Liver (tissue), 9 donors: ENCODE data around the gene IFNLR1. TPM values are rescaled to one million over a fixed set of nuclear protein-coding genes. Genes with fewer than 3 reads are reported as not detected.

Source experiments
- DNase-seq: peaks from one replicate; pipeline ENCODE4 v3.0.0-alpha.2; 2017; ENCODE audit warnings: low spot score
- H3K27ac ChIP-seq, 2 donors: one replicate each; pipeline ENCODE4 v1.7.0; 2013; ENCODE audit warnings: inconsistent platforms in 2 of 2, low read length in 2 of 2, control low read depth in 1 of 2, low read depth in 1 of 2, mild to moderate bottlenecking in 1 of 2
- H3K27me3 ChIP-seq, 4 donors: one replicate each; pipeline versions ENCODE4 v1.6.1 to v1.7.0; 2013; ENCODE audit warnings: low read length in 3 of 4, inconsistent platforms in 1 of 4, mild to moderate bottlenecking in 1 of 4, moderate library complexity in 1 of 4; ENCODE audit not compliant: control insufficient read depth in 4 of 4, insufficient read depth in 4 of 4
- H3K36me3 ChIP-seq, 4 donors: one replicate each; pipeline versions ENCODE4 v1.6.1 to v1.7.0; 2013; ENCODE audit warnings: low read length in 3 of 4, mild to moderate bottlenecking in 3 of 4, low read depth in 1 of 4, moderate library complexity in 1 of 4; ENCODE audit not compliant: control insufficient read depth in 4 of 4, insufficient read depth in 3 of 4
- H3K4me1 ChIP-seq, 4 donors: one replicate each; pipeline versions ENCODE4 v1.6.1 to v1.7.0; 2013; ENCODE audit warnings: low read length in 3 of 4, mild to moderate bottlenecking in 3 of 4, moderate library complexity in 1 of 4; ENCODE audit not compliant: control insufficient read depth in 4 of 4, insufficient read depth in 4 of 4
- H3K4me3 ChIP-seq, 3 donors: one replicate each; pipeline versions ENCODE4 v1.6.1 to v1.7.0; 2013; ENCODE audit warnings: low read length in 3 of 3, control low read depth in 1 of 3, low read depth in 1 of 3, mild to moderate bottlenecking in 1 of 3
- H3K9ac ChIP-seq, 2 donors: one replicate each; pipeline ENCODE4 v1.7.0; 2013; ENCODE audit warnings: low read length in 2 of 2, mild to moderate bottlenecking in 2 of 2, moderate library complexity in 2 of 2, control low read depth in 1 of 2, low read depth in 1 of 2
- H3K9me3 ChIP-seq, 4 donors: one replicate each; pipeline versions ENCODE4 v1.6.1 to v1.7.0; 2013; ENCODE audit warnings: low read length in 3 of 4; ENCODE audit not compliant: control insufficient read depth in 4 of 4
- EGR1 ChIP-seq, 2 donors: IDR thresholded peaks; 2 replicates each; pipeline ENCODE4 v1.6.1; 2016 to 2018; ENCODE audit warnings: antibody characterized with exemption in 2 of 2, low read depth in 2 of 2
- FOXA1 ChIP-seq: IDR thresholded peaks from 2 replicates; pipeline ENCODE4 v1.6.1; 2016; ENCODE audit warnings: antibody characterized with exemption
- FOXA2 ChIP-seq: IDR thresholded peaks from 2 replicates; pipeline ENCODE4 v1.6.1; 2016; ENCODE audit warnings: antibody characterized with exemption
- GABPA ChIP-seq, 2 donors: IDR thresholded peaks in 1 of 2; conservative IDR thresholded peaks in 1 of 2; 2 replicates each; pipeline ENCODE4 v1.6.1; 2016; ENCODE audit warnings: antibody characterized with exemption in 2 of 2, mild to moderate bottlenecking in 1 of 2, moderate library complexity in 1 of 2
- HNF4A ChIP-seq, 2 donors: conservative IDR thresholded peaks; 2 replicates each; pipeline ENCODE4 v1.6.1; 2016; ENCODE audit warnings: antibody characterized with exemption in 2 of 2, mild to moderate bottlenecking in 2 of 2
- HNF4G ChIP-seq: IDR thresholded peaks from 2 replicates; pipeline ENCODE4 v1.6.1; 2016; ENCODE audit warnings: antibody characterized with exemption
- JUND ChIP-seq, 2 donors: IDR thresholded peaks; 2 replicates each; pipeline ENCODE4 v1.6.1; 2016; ENCODE audit warnings: antibody characterized with exemption in 2 of 2
- NR2F2 ChIP-seq: IDR thresholded peaks from 2 replicates; pipeline ENCODE4 v1.6.1; 2016; ENCODE audit warnings: antibody characterized with exemption
- RAD21 ChIP-seq, 2 donors: IDR thresholded peaks; 2 replicates each; pipeline ENCODE4 v1.6.1; 2016; ENCODE audit warnings: antibody characterized with exemption in 2 of 2, mild to moderate bottlenecking in 2 of 2
- RXRA ChIP-seq, 2 donors: IDR thresholded peaks; 2 replicates each; pipeline ENCODE4 v1.6.1; 2017 to 2018; ENCODE audit warnings: antibody characterized with exemption in 2 of 2, mild to moderate bottlenecking in 1 of 2
- SP1 ChIP-seq: IDR thresholded peaks from 2 replicates; pipeline ENCODE4 v1.6.1; 2018; ENCODE audit warnings: antibody characterized with exemption, mild to moderate bottlenecking
- TAF1 ChIP-seq: conservative IDR thresholded peaks from 2 replicates; pipeline ENCODE4 v1.6.1; 2016; ENCODE audit warnings: antibody characterized with exemption, mild to moderate bottlenecking
- YY1 ChIP-seq: IDR thresholded peaks from 2 replicates; pipeline ENCODE4 v1.6.1; 2016; ENCODE audit warnings: antibody characterized with exemption, mild to moderate bottlenecking
- WGBS: extraction: QIAGEN DNeasy Blood & Tissue Kit; methylation state at CpG from one replicate; pipeline ENCODE4 v1.1.7; 2013; 5-methylcytosine and 5-hydroxymethylcytosine counted together
- polyA plus RNA-seq, 2 donors: library from polyadenylated mRNA; stranded (reverse) in 1 of 2; unstranded in 1 of 2; fragments of 200-250 nt in 1 of 2; fragments of >200 nt in 1 of 2; fragmentation: Nextera tagmentation in 1 of 2; extraction: Ambion mirVana in 1 of 2; gene quantifications; one replicate each; pipeline versions ENCODE4 v1.2.1 to v1.2.3, GENCODE V29; 2013 to 2015
- total RNA-seq, 2 donors: library from RNA; depleted of rRNA; stranded (reverse); fragments of >200 nt; gene quantifications; one replicate each; pipeline ENCODE4 v1.2.3, GENCODE V29; 2014
- TF ChIP-seq, protein P1 (sequence below): fragments of 150-350 bp; IDR thresholded peaks from 2 replicates; pipeline ENCODE4 v1.5.1; 2017; ENCODE audit warnings: improper control_type of control experiment, low read depth, low read length; ENCODE audit not compliant: missing input control
- TF ChIP-seq, protein P2 (sequence below): IDR thresholded peaks from 2 replicates; pipeline ENCODE4 v1.6.1; 2016; ENCODE audit warnings: antibody characterized with exemption
- TF ChIP-seq, protein P3 (sequence below): IDR thresholded peaks from 2 replicates; pipeline ENCODE4 v1.6.1; 2016; ENCODE audit warnings: antibody characterized with exemption, mild to moderate bottlenecking
- TF ChIP-seq, protein P4 (sequence below): IDR thresholded peaks from 2 replicates; pipeline ENCODE4 v1.6.1; 2016; ENCODE audit warnings: antibody characterized with exemption
- TF ChIP-seq, protein P5 (sequence below): IDR thresholded peaks from 2 replicates; pipeline ENCODE4 v1.6.1; 2016; ENCODE audit warnings: antibody characterized with exemption
- donor health status: healthy.
- donor health status: healthy.
- donor health status: healthy.
- donor health status: healthy.
- donor health status: healthy.

IFNLR1 gene
- total and polyA plus RNA-seq, 4 donors: 2.2 to 6.4 (median 3.5) TPM

DNA sequence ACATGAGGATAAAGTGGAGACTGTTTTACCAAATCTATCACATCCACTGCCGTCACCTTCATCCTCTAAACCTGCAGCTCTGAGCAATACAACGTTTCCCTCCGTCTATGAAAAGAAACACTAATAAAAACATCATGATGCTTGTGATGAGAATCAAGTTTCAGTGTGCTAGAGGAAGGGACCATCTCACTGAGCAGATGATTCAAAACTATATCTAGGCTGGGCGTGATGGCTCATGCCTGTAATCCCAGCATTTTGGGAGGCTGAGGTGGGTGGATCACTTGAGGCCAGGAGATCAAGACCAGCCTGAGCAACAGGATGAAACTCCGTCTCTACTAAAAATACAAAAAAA lies 60.4 kb downstream of the IFNLR1 start:
- H3K27me3 ChIP-seq: no peaks in the 10 kb centered on the region
- peaks cover 5 to 26% (median 17%) of the 10 kb centered on the region in 4 donors for H3K4me1 ChIP-seq
- peaks cover 0 to 7% (median 0%) of the 10 kb centered on the region in 4 donors for H3K9me3 ChIP-seq
- H3K4me3 ChIP-seq: no peak overlapping the region
- no peak for DNase-seq
- H3K36me3 ChIP-seq: peaks cover 0 to 3% (median 0%) of the 10 kb centered on the region in 4 donors
- 87% methylated on average over 5 of the region's 5 CpGs for WGBS
- H3K9ac ChIP-seq: no peak overlapping the region
- peak overlapping the region in 1 of 2 donors; percentile 5 for H3K27ac ChIP-seq
- TF ChIP-seq RXRA (IDR thresholded peaks at IDR 0.05) (no peak), EGR1 (IDR thresholded peaks at IDR 0.05; ENCODE audit: low read depth in 2 of 2) (no peak), HNF4G (no peak), JUND (IDR thresholded peaks at IDR 0.05) (no peak), FOXA2 (no peak), GABPA (IDR thresholded peaks at IDR 0.05 in 1 of 2, conservative IDR thresholded peaks at IDR 0.05 in 1 of 2) (no peak), NR2F2 (no peak), SP1 (no peak), HNF4A (conservative IDR thresholded peaks at IDR 0.05) (no peak), TAF1 (no peak), RAD21 (IDR thresholded peaks at IDR 0.05) (no peak), YY1 (no peak), FOXA1 (no peak)
- TF ChIP-seq, protein P1, sequence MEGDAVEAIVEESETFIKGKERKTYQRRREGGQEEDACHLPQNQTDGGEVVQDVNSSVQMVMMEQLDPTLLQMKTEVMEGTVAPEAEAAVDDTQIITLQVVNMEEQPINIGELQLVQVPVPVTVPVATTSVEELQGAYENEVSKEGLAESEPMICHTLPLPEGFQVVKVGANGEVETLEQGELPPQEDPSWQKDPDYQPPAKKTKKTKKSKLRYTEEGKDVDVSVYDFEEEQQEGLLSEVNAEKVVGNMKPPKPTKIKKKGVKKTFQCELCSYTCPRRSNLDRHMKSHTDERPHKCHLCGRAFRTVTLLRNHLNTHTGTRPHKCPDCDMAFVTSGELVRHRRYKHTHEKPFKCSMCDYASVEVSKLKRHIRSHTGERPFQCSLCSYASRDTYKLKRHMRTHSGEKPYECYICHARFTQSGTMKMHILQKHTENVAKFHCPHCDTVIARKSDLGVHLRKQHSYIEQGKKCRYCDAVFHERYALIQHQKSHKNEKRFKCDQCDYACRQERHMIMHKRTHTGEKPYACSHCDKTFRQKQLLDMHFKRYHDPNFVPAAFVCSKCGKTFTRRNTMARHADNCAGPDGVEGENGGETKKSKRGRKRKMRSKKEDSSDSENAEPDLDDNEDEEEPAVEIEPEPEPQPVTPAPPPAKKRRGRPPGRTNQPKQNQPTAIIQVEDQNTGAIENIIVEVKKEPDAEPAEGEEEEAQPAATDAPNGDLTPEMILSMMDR: no peak
- TF ChIP-seq, protein P2, sequence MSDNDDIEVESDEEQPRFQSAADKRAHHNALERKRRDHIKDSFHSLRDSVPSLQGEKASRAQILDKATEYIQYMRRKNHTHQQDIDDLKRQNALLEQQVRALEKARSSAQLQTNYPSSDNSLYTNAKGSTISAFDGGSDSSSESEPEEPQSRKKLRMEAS: no peak
- TF ChIP-seq, protein P3, sequence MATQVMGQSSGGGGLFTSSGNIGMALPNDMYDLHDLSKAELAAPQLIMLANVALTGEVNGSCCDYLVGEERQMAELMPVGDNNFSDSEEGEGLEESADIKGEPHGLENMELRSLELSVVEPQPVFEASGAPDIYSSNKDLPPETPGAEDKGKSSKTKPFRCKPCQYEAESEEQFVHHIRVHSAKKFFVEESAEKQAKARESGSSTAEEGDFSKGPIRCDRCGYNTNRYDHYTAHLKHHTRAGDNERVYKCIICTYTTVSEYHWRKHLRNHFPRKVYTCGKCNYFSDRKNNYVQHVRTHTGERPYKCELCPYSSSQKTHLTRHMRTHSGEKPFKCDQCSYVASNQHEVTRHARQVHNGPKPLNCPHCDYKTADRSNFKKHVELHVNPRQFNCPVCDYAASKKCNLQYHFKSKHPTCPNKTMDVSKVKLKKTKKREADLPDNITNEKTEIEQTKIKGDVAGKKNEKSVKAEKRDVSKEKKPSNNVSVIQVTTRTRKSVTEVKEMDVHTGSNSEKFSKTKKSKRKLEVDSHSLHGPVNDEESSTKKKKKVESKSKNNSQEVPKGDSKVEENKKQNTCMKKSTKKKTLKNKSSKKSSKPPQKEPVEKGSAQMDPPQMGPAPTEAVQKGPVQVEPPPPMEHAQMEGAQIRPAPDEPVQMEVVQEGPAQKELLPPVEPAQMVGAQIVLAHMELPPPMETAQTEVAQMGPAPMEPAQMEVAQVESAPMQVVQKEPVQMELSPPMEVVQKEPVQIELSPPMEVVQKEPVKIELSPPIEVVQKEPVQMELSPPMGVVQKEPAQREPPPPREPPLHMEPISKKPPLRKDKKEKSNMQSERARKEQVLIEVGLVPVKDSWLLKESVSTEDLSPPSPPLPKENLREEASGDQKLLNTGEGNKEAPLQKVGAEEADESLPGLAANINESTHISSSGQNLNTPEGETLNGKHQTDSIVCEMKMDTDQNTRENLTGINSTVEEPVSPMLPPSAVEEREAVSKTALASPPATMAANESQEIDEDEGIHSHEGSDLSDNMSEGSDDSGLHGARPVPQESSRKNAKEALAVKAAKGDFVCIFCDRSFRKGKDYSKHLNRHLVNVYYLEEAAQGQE: no peak
- TF ChIP-seq, protein P4, sequence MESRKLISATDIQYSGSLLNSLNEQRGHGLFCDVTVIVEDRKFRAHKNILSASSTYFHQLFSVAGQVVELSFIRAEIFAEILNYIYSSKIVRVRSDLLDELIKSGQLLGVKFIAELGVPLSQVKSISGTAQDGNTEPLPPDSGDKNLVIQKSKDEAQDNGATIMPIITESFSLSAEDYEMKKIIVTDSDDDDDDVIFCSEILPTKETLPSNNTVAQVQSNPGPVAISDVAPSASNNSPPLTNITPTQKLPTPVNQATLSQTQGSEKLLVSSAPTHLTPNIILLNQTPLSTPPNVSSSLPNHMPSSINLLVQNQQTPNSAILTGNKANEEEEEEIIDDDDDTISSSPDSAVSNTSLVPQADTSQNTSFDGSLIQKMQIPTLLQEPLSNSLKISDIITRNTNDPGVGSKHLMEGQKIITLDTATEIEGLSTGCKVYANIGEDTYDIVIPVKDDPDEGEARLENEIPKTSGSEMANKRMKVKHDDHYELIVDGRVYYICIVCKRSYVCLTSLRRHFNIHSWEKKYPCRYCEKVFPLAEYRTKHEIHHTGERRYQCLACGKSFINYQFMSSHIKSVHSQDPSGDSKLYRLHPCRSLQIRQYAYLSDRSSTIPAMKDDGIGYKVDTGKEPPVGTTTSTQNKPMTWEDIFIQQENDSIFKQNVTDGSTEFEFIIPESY: no peak
- TF ChIP-seq, protein P5, sequence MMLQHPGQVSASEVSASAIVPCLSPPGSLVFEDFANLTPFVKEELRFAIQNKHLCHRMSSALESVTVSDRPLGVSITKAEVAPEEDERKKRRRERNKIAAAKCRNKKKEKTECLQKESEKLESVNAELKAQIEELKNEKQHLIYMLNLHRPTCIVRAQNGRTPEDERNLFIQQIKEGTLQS: no peak
